ENCODE data around the gene ARMC7.

DNA sequence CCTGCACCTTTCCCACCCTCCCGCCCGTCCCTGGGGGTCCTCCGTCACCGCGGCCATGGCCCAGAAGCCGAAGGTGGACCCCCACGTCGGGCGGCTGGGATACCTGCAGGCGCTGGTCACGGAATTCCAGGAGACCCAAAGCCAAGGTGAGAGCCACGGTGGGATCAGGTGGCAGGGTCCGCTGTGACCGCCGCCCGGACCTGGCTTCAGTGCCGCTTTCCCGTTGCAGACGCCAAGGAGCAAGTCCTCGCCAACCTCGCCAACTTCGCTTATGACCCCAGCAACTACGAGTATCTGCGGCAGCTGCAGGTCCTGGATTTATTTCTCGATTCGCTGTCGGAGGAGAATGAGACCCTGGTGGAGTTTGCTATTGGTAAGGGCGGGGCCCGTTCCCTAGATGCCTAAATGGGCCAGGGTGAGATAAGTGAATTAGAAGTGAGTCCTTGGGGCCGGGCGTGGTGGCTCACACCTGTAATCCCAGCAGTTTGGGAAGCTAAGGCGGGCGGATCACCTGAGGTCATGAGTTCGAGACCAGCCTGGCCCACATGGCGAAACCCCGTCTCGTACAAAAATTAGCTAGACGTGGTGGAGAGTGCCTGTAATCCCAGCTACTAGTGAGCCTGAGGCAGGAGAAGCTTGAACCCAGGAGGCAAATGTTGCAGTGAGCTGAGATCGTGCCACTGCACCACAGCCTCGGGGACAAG lies 617 bp downstream of the ARMC7 start:
- no peak for TF ChIP-seq CTCF (IDR thresholded peaks at IDR 0.05)
- TF ChIP-seq EZH2phosphoT487 (IDR thresholded peaks at IDR 0.05): no peak
- no peak for TF ChIP-seq EZH2 (IDR thresholded peaks at IDR 0.05)

Measured in neural progenitor cell (in vitro differentiated cells).